Keratinocyte (primary cell): ENCODE results near the gene CRTC1.

Source experiments
- EZH2 ChIP-seq: IDR thresholded peaks from one replicate; pipeline ENCODE4 v1.6.1; 2012; ENCODE audit warnings: inconsistent platforms, mild to moderate bottlenecking, low read length, moderate library complexity
- TF ChIP-seq, protein P1 (sequence below), 3 experiments: IDR thresholded peaks in 1 of 3; conservative IDR thresholded peaks in 1 of 3; optimal IDR thresholded peaks in 1 of 3; 2 replicates in 2 of 3; 3 replicates in 1 of 3; pipeline versions ENCODE3 to v1.5.1; 2011; ENCODE audit warnings: low read length in 3 of 3, mild to moderate bottlenecking in 3 of 3, moderate library complexity in 2 of 3, control low read depth in 1 of 3, inconsistent platforms in 1 of 3; ENCODE audit not compliant: insufficient read depth in 2 of 3; ENCODE audit errors: extremely low read depth in 1 of 3

DNA sequence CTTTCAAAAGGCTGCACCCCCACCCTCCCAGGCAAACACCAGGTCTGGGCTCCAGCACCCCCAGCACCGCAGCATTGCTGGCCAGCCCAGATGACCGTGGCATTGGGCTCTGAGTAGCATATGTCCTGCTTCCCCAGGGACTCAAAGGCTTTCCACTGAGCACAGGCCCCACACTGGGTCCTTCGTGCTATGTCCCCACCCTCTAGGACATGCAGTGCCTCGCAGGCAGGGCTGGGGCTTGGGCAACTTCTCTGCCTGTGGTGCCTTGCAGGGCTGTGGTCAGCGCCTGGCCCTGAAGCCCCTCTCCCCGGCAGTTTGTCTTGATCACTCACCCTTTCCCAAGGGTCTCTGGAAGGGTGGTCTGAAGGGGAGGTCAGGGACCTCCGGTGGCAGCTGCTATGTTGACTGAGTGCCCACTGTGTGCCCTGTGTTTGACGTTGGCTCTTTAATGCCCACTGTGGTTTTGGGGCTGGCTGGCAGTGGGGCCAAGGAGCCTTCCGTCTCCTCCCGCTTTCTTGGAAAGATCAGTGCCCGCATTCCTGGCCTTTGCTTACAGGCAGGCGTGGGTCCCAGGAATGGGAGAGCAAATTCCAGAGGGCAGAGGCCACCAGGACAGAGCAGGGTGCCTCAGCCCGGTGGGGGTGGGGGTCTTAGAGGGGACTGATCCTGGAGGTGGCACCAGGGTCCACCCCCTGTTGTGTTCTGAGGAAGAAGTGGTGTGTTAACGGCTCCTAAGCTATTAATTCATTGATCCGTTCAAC is 20.3 kb upstream of the CRTC1 start:
- TF ChIP-seq, protein P1, sequence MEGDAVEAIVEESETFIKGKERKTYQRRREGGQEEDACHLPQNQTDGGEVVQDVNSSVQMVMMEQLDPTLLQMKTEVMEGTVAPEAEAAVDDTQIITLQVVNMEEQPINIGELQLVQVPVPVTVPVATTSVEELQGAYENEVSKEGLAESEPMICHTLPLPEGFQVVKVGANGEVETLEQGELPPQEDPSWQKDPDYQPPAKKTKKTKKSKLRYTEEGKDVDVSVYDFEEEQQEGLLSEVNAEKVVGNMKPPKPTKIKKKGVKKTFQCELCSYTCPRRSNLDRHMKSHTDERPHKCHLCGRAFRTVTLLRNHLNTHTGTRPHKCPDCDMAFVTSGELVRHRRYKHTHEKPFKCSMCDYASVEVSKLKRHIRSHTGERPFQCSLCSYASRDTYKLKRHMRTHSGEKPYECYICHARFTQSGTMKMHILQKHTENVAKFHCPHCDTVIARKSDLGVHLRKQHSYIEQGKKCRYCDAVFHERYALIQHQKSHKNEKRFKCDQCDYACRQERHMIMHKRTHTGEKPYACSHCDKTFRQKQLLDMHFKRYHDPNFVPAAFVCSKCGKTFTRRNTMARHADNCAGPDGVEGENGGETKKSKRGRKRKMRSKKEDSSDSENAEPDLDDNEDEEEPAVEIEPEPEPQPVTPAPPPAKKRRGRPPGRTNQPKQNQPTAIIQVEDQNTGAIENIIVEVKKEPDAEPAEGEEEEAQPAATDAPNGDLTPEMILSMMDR (optimal IDR thresholded peaks at IDR 0.05 in 1 of 3, IDR thresholded peaks at IDR 0.05 in 1 of 3, conservative IDR thresholded peaks at IDR 0.05 in 1 of 3; ENCODE audit: extremely low read depth in 1 of 3, insufficient read depth in 2 of 3, low read length in 3 of 3), result no peak
- TF ChIP-seq EZH2, result no peak
